ENCODE data around the gene C3orf52. TPM values are rescaled to one million over a fixed set of nuclear protein-coding genes. Genes with fewer than 3 reads are reported as not detected.

Gene C3orf52
- total and polyA plus RNA-seq, 10 of the 15 experiments (the other 5 are each of a cell fraction or from before 2014, with no cell fraction given) = 0.15 to 1.9 (median 0.73) TPM

GRCh38 chr3:112136046-112136445, 49.9 kb downstream of the C3orf52 start (continued):
- TF ChIP-seq JUND (IDR thresholded peaks at IDR 0.05; ENCODE audit: low read depth, low read length) = 0 out of 2 replicates have a peak, but pooled peaks have one; percentile 51
- TF ChIP-seq WRNIP1 (IDR thresholded peaks at IDR 0.05; ENCODE audit: borderline replicate concordance, low read depth, low read length) = no peak
- no peak for TF ChIP-seq MXI1 (IDR thresholded peaks at IDR 0.05; ENCODE audit: low read depth, low read length)
- TF ChIP-seq SKIL (IDR thresholded peaks at IDR 0.05; ENCODE audit: low read depth, poor library complexity, severe bottlenecking) = peak; percentile 71
- TF ChIP-seq POU2F2 (IDR thresholded peaks at IDR 0.05; ENCODE audit: borderline replicate concordance, low read depth, low read length) = no peak
- no peak for TF ChIP-seq RFX5 (IDR thresholded peaks at IDR 0.05; ENCODE audit: low read depth, low read length)
- no peak for TF ChIP-seq MYC (IDR thresholded peaks at IDR 0.05; ENCODE audit: insufficient read depth, insufficient read length, insufficient replicate concordance, low read length, severe bottlenecking)
- peak; percentile 86 for TF ChIP-seq SMAD1 (IDR thresholded peaks at IDR 0.05; ENCODE audit: low read depth, partially characterized antibody)
- no peak for TF ChIP-seq SREBF1 (IDR thresholded peaks at IDR 0.05; ENCODE audit: low read length)
- TF ChIP-seq USF1 (IDR thresholded peaks at IDR 0.05; ENCODE audit: borderline replicate concordance, extremely low read length, insufficient read depth, low read depth, low read length) = no peak
- TF ChIP-seq TARDBP (IDR thresholded peaks at IDR 0.05; ENCODE audit: borderline replicate concordance) = no peak
- no peak for TF ChIP-seq ATF2 (IDR thresholded peaks at IDR 0.05; ENCODE audit: low read length)
- no peak for TF ChIP-seq REST (IDR thresholded peaks at IDR 0.05; ENCODE audit: low read depth, low read length)
- TF ChIP-seq KAT2A (conservative IDR thresholded peaks at IDR 0.05; ENCODE audit: control insufficient read depth, low read depth, low read length) = no peak
- no peak; the same call in 1 of the 2 replicates for TF ChIP-seq BMI1 (IDR thresholded peaks at IDR 0.05; ENCODE audit: borderline replicate concordance)
- TF ChIP-seq STAT1 (conservative IDR thresholded peaks at IDR 0.05) = no peak
- TF ChIP-seq, protein P1, sequence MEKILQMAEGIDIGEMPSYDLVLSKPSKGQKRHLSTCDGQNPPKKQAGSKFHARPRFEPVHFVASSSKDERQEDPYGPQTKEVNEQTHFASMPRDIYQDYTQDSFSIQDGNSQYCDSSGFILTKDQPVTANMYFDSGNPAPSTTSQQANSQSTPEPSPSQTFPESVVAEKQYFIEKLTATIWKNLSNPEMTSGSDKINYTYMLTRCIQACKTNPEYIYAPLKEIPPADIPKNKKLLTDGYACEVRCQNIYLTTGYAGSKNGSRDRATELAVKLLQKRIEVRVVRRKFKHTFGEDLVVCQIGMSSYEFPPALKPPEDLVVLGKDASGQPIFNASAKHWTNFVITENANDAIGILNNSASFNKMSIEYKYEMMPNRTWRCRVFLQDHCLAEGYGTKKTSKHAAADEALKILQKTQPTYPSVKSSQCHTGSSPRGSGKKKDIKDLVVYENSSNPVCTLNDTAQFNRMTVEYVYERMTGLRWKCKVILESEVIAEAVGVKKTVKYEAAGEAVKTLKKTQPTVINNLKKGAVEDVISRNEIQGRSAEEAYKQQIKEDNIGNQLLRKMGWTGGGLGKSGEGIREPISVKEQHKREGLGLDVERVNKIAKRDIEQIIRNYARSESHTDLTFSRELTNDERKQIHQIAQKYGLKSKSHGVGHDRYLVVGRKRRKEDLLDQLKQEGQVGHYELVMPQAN (conservative IDR thresholded peaks at IDR 0.05) = no peak
- peak; percentile 94 for TF ChIP-seq MEF2B (IDR thresholded peaks at IDR 0.05; ENCODE audit: partially characterized antibody, poor library complexity, severe bottlenecking)
- peak; percentile 60 for TF ChIP-seq RELA (IDR thresholded peaks at IDR 0.05; ENCODE audit: borderline replicate concordance, partially characterized antibody)
- TF ChIP-seq FOXK2 (IDR thresholded peaks at IDR 0.05) = no peak
- no peak for TF ChIP-seq CREB1 (IDR thresholded peaks at IDR 0.05; ENCODE audit: low read depth)
